ENCODE results near the gene KRT39. TPM values are rescaled to one million over a fixed set of nuclear protein-coding genes. Genes with fewer than 3 reads are reported as not detected.

KRT39 gene
- total RNA-seq, 4 donors from 2014 or later = not detected

DNA sequence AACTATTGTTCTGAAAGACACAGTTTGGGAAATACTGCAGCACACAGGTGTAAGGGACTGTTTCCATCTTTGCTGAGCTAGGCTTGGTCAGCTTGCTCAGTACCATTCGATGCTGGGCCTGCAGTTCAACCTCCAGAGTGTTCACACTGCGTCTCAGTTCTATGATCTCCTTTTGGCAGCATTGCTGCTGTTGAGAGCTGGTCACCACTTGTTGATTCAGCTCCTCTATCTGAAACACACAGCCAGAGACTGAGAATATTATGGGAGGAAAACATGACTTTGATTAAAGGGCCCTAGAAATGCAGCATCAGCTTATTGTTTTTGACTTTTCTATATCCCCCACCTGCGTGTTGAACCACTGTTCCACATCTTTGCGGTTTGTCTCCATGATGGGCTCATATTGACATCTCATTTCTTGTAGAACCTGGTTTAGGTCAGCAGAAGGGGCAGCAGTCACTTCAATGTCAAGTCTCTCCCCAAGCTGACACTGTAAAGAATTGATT is 4.6 kb downstream of the KRT39 start:
- peaks cover 13% of the 10 kb centered on the region for H3K27me3 ChIP-seq
- no peak for ATAC-seq
- no peak overlapping the region for H3K4me3 ChIP-seq
- no peak overlapping the region for H3K27ac ChIP-seq
- H3K9me3 ChIP-seq = no peaks in the 10 kb centered on the region
- TF ChIP-seq, protein P1, sequence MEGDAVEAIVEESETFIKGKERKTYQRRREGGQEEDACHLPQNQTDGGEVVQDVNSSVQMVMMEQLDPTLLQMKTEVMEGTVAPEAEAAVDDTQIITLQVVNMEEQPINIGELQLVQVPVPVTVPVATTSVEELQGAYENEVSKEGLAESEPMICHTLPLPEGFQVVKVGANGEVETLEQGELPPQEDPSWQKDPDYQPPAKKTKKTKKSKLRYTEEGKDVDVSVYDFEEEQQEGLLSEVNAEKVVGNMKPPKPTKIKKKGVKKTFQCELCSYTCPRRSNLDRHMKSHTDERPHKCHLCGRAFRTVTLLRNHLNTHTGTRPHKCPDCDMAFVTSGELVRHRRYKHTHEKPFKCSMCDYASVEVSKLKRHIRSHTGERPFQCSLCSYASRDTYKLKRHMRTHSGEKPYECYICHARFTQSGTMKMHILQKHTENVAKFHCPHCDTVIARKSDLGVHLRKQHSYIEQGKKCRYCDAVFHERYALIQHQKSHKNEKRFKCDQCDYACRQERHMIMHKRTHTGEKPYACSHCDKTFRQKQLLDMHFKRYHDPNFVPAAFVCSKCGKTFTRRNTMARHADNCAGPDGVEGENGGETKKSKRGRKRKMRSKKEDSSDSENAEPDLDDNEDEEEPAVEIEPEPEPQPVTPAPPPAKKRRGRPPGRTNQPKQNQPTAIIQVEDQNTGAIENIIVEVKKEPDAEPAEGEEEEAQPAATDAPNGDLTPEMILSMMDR (IDR thresholded peaks at IDR 0.05) = no peak
- TF ChIP-seq POLR2A (IDR thresholded peaks at IDR 0.05) (no peak), POLR2AphosphoS5 (IDR thresholded peaks at IDR 0.05) (no peak), EP300 (IDR thresholded peaks at IDR 0.05) (no peak)
- WGBS, 2 donors (ENCODE audit: low coverage in 1 of 2) = 83 to 87% methylated on average over 3 to 4 of the region's 4 CpGs
- H3K36me3 ChIP-seq = no peaks in the 10 kb centered on the region
- no peaks in the 10 kb centered on the region for H3K4me1 ChIP-seq

GRCh38 chr17:40961591-40961990 is 5.2 kb downstream of the KRT39 start:
- no peaks in the 10 kb centered on the region for H3K9me3 ChIP-seq
- no peaks in the 10 kb centered on the region for H3K4me1 ChIP-seq
- H3K27me3 ChIP-seq = peaks cover 13% of the 10 kb centered on the region
- no peak overlapping the region for H3K4me3 ChIP-seq
- H3K36me3 ChIP-seq = no peaks in the 10 kb centered on the region
- 71 to 100% methylated on average over 1 of the region's 1 CpG for WGBS, 2 donors (ENCODE audit: low coverage in 1 of 2)
- H3K27ac ChIP-seq = no peak overlapping the region
- ATAC-seq = no peak
- TF ChIP-seq, protein P1 (IDR thresholded peaks at IDR 0.05) = no peak
- TF ChIP-seq POLR2A (IDR thresholded peaks at IDR 0.05) (no peak), EP300 (IDR thresholded peaks at IDR 0.05) (no peak), POLR2AphosphoS5 (IDR thresholded peaks at IDR 0.05) (no peak)

GRCh38 chr17:40960144-40960543 is 6.6 kb downstream of the KRT39 start:
- WGBS, 2 donors (ENCODE audit: low coverage in 1 of 2) = 56 to 68% methylated on average over 10 of the region's 10 CpGs
- Histone ChIP-seq H3K4me1 (no peaks in the 10 kb centered on the region), H3K27ac (no peak overlapping the region), H3K9me3 (no peaks in the 10 kb centered on the region), H3K4me3 (no peak overlapping the region), H3K27me3 (peaks cover 16% of the 10 kb centered on the region), H3K36me3 (no peaks in the 10 kb centered on the region)
- ATAC-seq = no peak
- no peak for TF ChIP-seq POLR2A (IDR thresholded peaks at IDR 0.05)
- TF ChIP-seq, protein P1 (IDR thresholded peaks at IDR 0.05) = no peak
- no peak for TF ChIP-seq EP300 (IDR thresholded peaks at IDR 0.05)
- no peak for TF ChIP-seq POLR2AphosphoS5 (IDR thresholded peaks at IDR 0.05)

- Histone ChIP-seq H3K9me3 (no peaks in the 10 kb centered on the region), H3K36me3 (no peaks in the 10 kb centered on the region), H3K27ac (no peak overlapping the region), H3K4me3 (no peak overlapping the region), H3K27me3 (peaks cover 17% of the 10 kb centered on the region), H3K4me1 (no peaks in the 10 kb centered on the region)
- no peak for ATAC-seq
- TF ChIP-seq POLR2A (IDR thresholded peaks at IDR 0.05) (no peak), POLR2AphosphoS5 (IDR thresholded peaks at IDR 0.05) (no peak), EP300 (IDR thresholded peaks at IDR 0.05) (no peak)
- TF ChIP-seq, protein P1 (IDR thresholded peaks at IDR 0.05) = no peak
- WGBS, 2 donors (ENCODE audit: low coverage in 1 of 2) = 67 to 89% methylated on average over 8 to 12 of the region's 12 CpGs
These were observed 8.4 kb downstream of the KRT39 start for GRCh38 chr17:40958086-40958953.
